Nephron progenitor cell (in vitro differentiated cells): ENCODE data around the gene ATP2B3.

Experiments used
- DNase-seq: peaks from one replicate; pipeline ENCODE4 v3.0.0; 2021
- H3K27ac Mint-ChIP-seq: 2 replicates; pipeline ENCODE4 v1.8.0; 2021; ENCODE audit warnings: mild to moderate bottlenecking, moderate library complexity, mixed read lengths
- H3K27me3 Mint-ChIP-seq: 2 replicates; pipeline ENCODE4 v1.8.0; 2021; ENCODE audit warnings: mild to moderate bottlenecking, low read depth, mixed read lengths; ENCODE audit not compliant: poor library complexity
- H3K36me3 Mint-ChIP-seq: 2 replicates; pipeline ENCODE4 v1.8.0; 2021; ENCODE audit warnings: low read depth, mixed read lengths
- H3K4me1 Mint-ChIP-seq: 2 replicates; pipeline ENCODE4 v1.8.0; 2021; ENCODE audit warnings: mixed read lengths
- H3K4me3 Mint-ChIP-seq: 2 replicates; pipeline ENCODE4 v1.8.0; 2021; ENCODE audit warnings: mild to moderate bottlenecking, moderate library complexity, mixed read lengths
- H3K9me3 Mint-ChIP-seq: 2 replicates; pipeline ENCODE4 v1.8.0; 2021; ENCODE audit warnings: mild to moderate bottlenecking, moderate library complexity, mixed read lengths
- TF ChIP-seq, protein P1 (sequence below): fragments of 200-600 bp; sonication (generic); IDR thresholded peaks from 2 replicates; pipeline ENCODE4 v1.5.0; 2021; ENCODE audit warnings: antibody characterized with exemption

ATP2B3 gene

DNA sequence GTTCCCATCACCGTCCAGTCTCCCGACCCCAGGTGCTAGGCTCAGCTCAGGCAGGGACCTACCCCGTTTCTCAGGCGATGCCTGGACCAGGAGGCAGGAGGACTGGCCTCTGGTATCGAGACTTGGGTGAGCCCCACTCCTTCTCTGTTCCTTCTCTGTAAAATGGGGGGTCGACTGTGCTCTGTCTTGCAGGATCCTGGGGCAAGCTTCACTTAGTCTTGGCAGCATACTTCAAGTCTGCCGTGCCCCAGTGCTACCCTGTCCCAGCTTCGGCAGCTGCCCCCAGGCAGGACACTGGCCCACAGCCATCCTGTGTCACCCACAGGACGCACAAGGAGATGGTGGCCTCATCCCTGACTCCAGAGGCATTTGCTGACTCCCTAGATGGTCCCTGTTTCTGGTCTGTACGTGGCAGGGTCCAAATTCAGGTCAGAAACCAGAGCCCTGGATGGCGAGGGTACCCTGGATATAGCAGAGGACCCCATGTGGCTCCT is 40.0 kb upstream of the ATP2B3 start:
- peaks cover 4% of the 10 kb centered on the region for H3K27me3 Mint-ChIP-seq
- no peaks in the 10 kb centered on the region for H3K36me3 Mint-ChIP-seq
- H3K27ac Mint-ChIP-seq = no peak overlapping the region
- peaks cover 24% of the 10 kb centered on the region for H3K9me3 Mint-ChIP-seq
- TF ChIP-seq, protein P1, sequence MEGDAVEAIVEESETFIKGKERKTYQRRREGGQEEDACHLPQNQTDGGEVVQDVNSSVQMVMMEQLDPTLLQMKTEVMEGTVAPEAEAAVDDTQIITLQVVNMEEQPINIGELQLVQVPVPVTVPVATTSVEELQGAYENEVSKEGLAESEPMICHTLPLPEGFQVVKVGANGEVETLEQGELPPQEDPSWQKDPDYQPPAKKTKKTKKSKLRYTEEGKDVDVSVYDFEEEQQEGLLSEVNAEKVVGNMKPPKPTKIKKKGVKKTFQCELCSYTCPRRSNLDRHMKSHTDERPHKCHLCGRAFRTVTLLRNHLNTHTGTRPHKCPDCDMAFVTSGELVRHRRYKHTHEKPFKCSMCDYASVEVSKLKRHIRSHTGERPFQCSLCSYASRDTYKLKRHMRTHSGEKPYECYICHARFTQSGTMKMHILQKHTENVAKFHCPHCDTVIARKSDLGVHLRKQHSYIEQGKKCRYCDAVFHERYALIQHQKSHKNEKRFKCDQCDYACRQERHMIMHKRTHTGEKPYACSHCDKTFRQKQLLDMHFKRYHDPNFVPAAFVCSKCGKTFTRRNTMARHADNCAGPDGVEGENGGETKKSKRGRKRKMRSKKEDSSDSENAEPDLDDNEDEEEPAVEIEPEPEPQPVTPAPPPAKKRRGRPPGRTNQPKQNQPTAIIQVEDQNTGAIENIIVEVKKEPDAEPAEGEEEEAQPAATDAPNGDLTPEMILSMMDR = no peak
- no peak for DNase-seq
- H3K4me3 Mint-ChIP-seq = no peak overlapping the region
- H3K4me1 Mint-ChIP-seq = peaks cover 20% of the 10 kb centered on the region

GRCh38 chrX:153477901-153478300 is 39.5 kb upstream of the ATP2B3 start:
- peaks cover 23% of the 10 kb centered on the region for H3K9me3 Mint-ChIP-seq
- no peak for DNase-seq
- peaks cover 4% of the 10 kb centered on the region for H3K27me3 Mint-ChIP-seq
- TF ChIP-seq, protein P1 = no peak
- no peak overlapping the region for H3K4me3 Mint-ChIP-seq
- H3K36me3 Mint-ChIP-seq = no peaks in the 10 kb centered on the region
- no peak overlapping the region for H3K27ac Mint-ChIP-seq
- peaks cover 20% of the 10 kb centered on the region for H3K4me1 Mint-ChIP-seq

- no peak overlapping the region for H3K4me3 Mint-ChIP-seq
- peaks cover 15% of the 10 kb centered on the region for H3K4me1 Mint-ChIP-seq
- no peak overlapping the region for H3K27ac Mint-ChIP-seq
Measured at GRCh38 chrX:153478746-153479145, 38.7 kb upstream of the ATP2B3 start.

DNA sequence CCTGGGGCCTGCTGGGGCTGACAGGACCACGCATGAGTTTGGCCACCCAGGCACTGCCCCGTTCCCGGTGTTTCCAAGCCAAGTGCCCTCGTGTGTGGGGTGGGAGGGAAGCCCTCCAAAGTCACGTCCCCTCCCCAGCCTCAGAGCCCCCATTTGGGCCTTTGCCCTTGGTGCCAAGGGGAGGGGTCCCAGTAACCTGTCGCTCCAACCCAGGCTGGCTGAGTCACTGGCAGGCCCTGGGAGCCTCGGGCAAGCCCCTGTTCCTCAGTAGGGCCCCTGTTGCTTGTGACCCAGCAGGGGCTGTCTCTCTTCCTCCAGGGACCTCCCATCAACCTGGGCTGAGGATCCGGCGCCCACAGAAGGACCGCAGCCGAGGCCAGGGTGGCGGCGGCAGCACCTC is 36.4 kb upstream of the ATP2B3 start:
- Mint-ChIP-seq H3K4me3 (no peak overlapping the region), H3K36me3 (no peaks in the 10 kb centered on the region), H3K9me3 (peaks cover 19% of the 10 kb centered on the region), H3K4me1 (peaks cover 17% of the 10 kb centered on the region), H3K27me3 (no peaks in the 10 kb centered on the region), H3K27ac (no peak overlapping the region)
- TF ChIP-seq, protein P1 = no peak
- no peak for DNase-seq

More at GRCh38 chrX:153478746-153479145, 38.7 kb upstream of the ATP2B3 start:
- peaks cover 21% of the 10 kb centered on the region for H3K9me3 Mint-ChIP-seq
- no peaks in the 10 kb centered on the region for H3K36me3 Mint-ChIP-seq
- H3K27me3 Mint-ChIP-seq = no peaks in the 10 kb centered on the region
- TF ChIP-seq, protein P1 = no peak
- DNase-seq = no peak

DNA sequence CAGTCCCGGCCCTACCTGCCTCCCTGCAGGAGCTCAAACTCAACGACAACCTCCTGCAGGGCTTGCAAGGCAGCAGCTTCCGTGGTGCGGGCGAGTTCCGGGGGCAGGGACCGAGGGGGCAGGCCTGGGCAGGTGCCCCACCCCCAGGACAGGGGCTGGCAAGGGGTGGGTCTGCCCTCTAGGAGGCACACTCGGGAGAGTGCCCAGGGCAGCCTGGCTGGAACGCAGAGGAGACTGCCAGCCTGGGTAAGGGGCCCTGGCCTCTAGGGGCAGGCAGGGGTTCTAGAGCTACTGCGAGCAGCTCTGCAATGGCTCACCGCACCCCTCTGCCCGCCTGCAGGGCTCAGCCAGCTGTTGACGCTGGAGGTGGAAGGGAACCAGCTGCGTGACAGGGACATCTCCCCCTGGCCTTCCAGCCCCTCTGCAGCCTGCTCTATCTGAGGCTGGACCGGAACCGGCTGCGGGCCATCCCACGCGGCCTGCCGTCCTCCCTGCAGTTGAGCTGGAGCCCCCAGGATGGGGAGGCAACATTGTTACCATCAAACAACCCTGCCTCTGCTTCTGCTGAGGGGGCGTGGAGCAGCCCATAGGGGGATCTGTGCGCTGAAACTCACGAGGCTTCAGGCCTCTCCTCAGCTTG is 34.9 kb upstream of the ATP2B3 start:
- peaks cover 16% of the 10 kb centered on the region for H3K4me1 Mint-ChIP-seq
- H3K9me3 Mint-ChIP-seq = peaks cover 24% of the 10 kb centered on the region
- no peak overlapping the region for H3K27ac Mint-ChIP-seq
- H3K27me3 Mint-ChIP-seq = no peaks in the 10 kb centered on the region
- no peak overlapping the region for H3K4me3 Mint-ChIP-seq
- TF ChIP-seq, protein P1 = no peak
- H3K36me3 Mint-ChIP-seq = no peaks in the 10 kb centered on the region
- DNase-seq = no peak
